Pancreas (tissue), 10 donors: Measurements from ENCODE around the gene SLC28A3. TPM values are rescaled to one million over a fixed set of nuclear protein-coding genes. Genes with fewer than 3 reads are reported as not detected.
A peak's percentile ranks its signal among the peaks of the same experiment; 100 is the strongest.
"Not testable (repeated sequence)": the region's sequence is repeated elsewhere in the genome, so short reads cannot be mapped to it uniquely, and the experiment has no call there.

Experiments
- ATAC-seq, 4 donors: fragments of 200-7000 bp; cut with Tn5 transposase; one replicate each; pipeline versions ENCODE4 v1.8.0 to v1.9.1; 2020; ENCODE audit warnings: mild to moderate bottlenecking in 4 of 4, moderate library complexity in 4 of 4
- DNase-seq, 6 donors: peaks; one replicate each; pipeline ENCODE4 v3.0.0-alpha.2; 2020
- FAIRE-seq: peaks from 2 replicates; lab custom pipeline; 2012; peaks lifted over from hg19 to GRCh38; lab: Jason Lieb, UNC
- H3K27ac ChIP-seq, 4 donors: fragments of 200-600 bp; sonication (generic); 1 replicate in 3 of 4; 2 replicates in 1 of 4; pipeline versions ENCODE4 v1.5.0 to v1.8.0; 2020
- H3K27me3 ChIP-seq, 4 donors: fragments of 200-600 bp; one replicate each; pipeline ENCODE4 v1.8.0; 2021
- H3K36me3 ChIP-seq, 3 donors: fragments of 200-600 bp; sonication (generic) in 1 of 3; one replicate each; pipeline versions ENCODE4 v1.5.0 to v1.8.0; 2020 to 2021
- H3K4me1 ChIP-seq, 3 donors: fragments of 200-600 bp; one replicate each; pipeline ENCODE4 v1.8.0; 2021
- H3K4me3 ChIP-seq, 4 donors: fragments of 200-600 bp; sonication (generic) in 2 of 4; one replicate each; pipeline versions ENCODE4 v1.5.0 to v1.8.0; 2020 to 2021
- H3K9me3 ChIP-seq, 4 donors: fragments of 200-600 bp; one replicate each; pipeline ENCODE4 v1.8.0; 2021
- CTCF ChIP-seq, 4 donors: fragments of 200-600 bp; sonication (generic) in 3 of 4; IDR thresholded peaks; one replicate each; pipeline versions ENCODE4 v1.5.0 to v1.8.0; 2021; ENCODE audit warnings: antibody characterized with exemption in 4 of 4
- WGBS, 2 donors: extraction: QIAGEN DNeasy Blood & Tissue Kit; methylation state at CpG; one replicate each; pipeline ENCODE4 v1.1.7; 2013; 5-methylcytosine and 5-hydroxymethylcytosine counted together
- intact Hi-C, 3 donors: fragments of 100-400 bp; cut with DNase I; formaldehyde crosslinking; loops; one replicate each; pipeline versions ENCODE4 v1.11.1 to v1.14.2; 2022
- polyA plus RNA-seq, 2 donors: library from polyadenylated mRNA; stranded (reverse); fragments of 200-250 nt; gene quantifications; one replicate each; pipeline ENCODE4 v1.2.3, GENCODE V29; 2013
- total RNA-seq, 6 donors: library from RNA; stranded (reverse); fragmentation: NEBNext Ultra II Directional in 4 of 6; extraction: Animal tissue kit (Norgen Biotek cat#: 25700) in 4 of 6; gene quantifications; one replicate each; pipeline versions ENCODE4 v1.2.1 to v1.2.4, GENCODE V29; 2021 to 2023
- donor health status: healthy with polysubstance abuse.
- donor health status: DM: no; HTN: no; CAD: no; lungs with moderate emphysema.
- donor health status: DM: no; HTN: no; CAD: no.
- donor health status: control.
- donor health status: control.
- donor health status: Bipolar disorder and iron deficiency.
- donor health status: DM: yes; HTN: yes; CAD: no.
- donor health status: DM: no; HTN: no; CAD: no.
- donor health status: DM: no; HTN: no; CAD: no.
- donor health status: DM: yes; HTN: yes; CAD: no.

SLC28A3 gene
- total and polyA plus RNA-seq, 8 donors, result 5.7 to 17.2 (median 7.9) TPM

DNA sequence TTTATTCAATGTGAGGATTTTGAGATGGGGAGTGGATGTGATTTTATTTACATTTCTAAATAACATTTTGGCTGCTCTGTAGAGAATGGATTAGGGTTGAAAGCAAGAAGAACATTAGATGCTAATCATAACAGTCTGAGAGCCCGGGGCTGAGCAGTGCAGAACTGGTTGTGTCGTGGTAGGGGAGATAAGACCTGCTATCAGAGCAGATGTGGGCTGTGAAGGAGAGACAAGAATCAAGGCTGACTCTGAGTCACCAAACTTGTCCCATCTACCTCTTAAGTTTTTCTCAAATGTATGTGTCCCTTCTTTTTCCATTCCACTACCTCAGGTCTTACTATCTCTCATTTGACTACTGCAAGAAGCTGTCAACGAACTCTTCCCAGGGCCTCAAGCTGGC lies 35.4 kb upstream of the SLC28A3 start:
- H3K27me3 ChIP-seq, result no peaks in the 10 kb centered on the region
- intact Hi-C loops, result no loop called here
- no peak overlapping the region for H3K4me3 ChIP-seq
- ATAC-seq (no peak), FAIRE-seq (no peak), DNase-seq (no peak)
- H3K27ac ChIP-seq, result no peak overlapping the region
- TF ChIP-seq CTCF (IDR thresholded peaks at IDR 0.05), result no peak
- no peaks in the 10 kb centered on the region for H3K9me3 ChIP-seq
- WGBS, 2 donors, result 56 to 59% methylated on average over 3 of the region's 3 CpGs
- H3K4me1 ChIP-seq, result no peaks in the 10 kb centered on the region
- H3K36me3 ChIP-seq, result no peaks in the 10 kb centered on the region

GRCh38 chr9:84374516-84374915 lies 34.0 kb upstream of the SLC28A3 start:
- Histone ChIP-seq H3K4me3 (no peak overlapping the region), H3K4me1 (no peaks in the 10 kb centered on the region), H3K36me3 (no peaks in the 10 kb centered on the region), H3K27ac (peak overlapping the region in 1 of 4 donors; percentile 25), H3K9me3 (no peaks in the 10 kb centered on the region), H3K27me3 (no peaks in the 10 kb centered on the region)
- 26 to 29% methylated on average over 2 of the region's 2 CpGs for WGBS, 2 donors
- ATAC-seq, result no peak
- no peak for FAIRE-seq
- no peak for DNase-seq
- no peak for TF ChIP-seq CTCF (IDR thresholded peaks at IDR 0.05)
- intact Hi-C loops, result no loop called here

- H3K27ac ChIP-seq, result peak overlapping the region in 1 of 4 donors; percentile 25
- intact Hi-C loops, result no loop called here
- WGBS, 2 donors, result 12% methylated on average over 4 of the region's 4 CpGs
- no peaks in the 10 kb centered on the region for H3K4me1 ChIP-seq
- H3K4me3 ChIP-seq, result no peak overlapping the region
- ATAC-seq, result peak; percentile 48 to 77 (median 64)
- FAIRE-seq, result no peak
- H3K9me3 ChIP-seq, result no peaks in the 10 kb centered on the region
- no peaks in the 10 kb centered on the region for H3K36me3 ChIP-seq
- DNase-seq, result no peak
- H3K27me3 ChIP-seq, result no peaks in the 10 kb centered on the region
- no peak for TF ChIP-seq CTCF (IDR thresholded peaks at IDR 0.05)
Measured at GRCh38 chr9:84374013-84374412, 33.5 kb upstream of the SLC28A3 start.

DNA sequence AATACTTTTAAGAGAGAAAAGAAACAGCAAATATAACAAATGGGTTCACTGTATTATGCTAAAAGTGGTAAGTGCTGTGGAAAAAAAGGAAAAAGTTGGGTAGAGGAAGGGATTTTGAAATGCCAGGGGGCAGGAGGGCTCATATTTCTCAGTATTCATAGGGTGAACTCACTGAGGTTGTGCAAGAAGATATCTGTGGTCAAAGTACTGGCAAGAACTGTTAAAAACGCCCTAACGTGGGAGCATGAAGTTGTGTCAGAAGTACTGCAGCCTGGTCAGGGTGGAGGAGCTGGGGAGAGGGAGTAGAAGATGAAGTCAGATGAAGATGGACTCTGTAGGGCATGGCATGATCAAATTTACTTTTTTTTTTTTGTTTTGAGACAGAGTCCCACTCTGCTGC lies 31.2 kb upstream of the SLC28A3 start:
- intact Hi-C loops, result no loop called here
- DNase-seq (no peak), FAIRE-seq (no peak), ATAC-seq (peak in 3 of 4 donors; percentile 38 to 81 (median 66))
- Histone ChIP-seq H3K9me3 (no peaks in the 10 kb centered on the region), H3K4me1 (no peaks in the 10 kb centered on the region), H3K27me3 (no peaks in the 10 kb centered on the region), H3K27ac (no peak overlapping the region), H3K4me3 (no peak overlapping the region), H3K36me3 (no peaks in the 10 kb centered on the region)
- 47 to 51% methylated on average over 2 of the region's 2 CpGs for WGBS, 2 donors
- TF ChIP-seq CTCF (IDR thresholded peaks at IDR 0.05), result no peak

- Histone ChIP-seq H3K4me3 (no peak overlapping the region), H3K36me3 (no peaks in the 10 kb centered on the region), H3K9me3 (no peaks in the 10 kb centered on the region), H3K27me3 (no peaks in the 10 kb centered on the region), H3K27ac (no peak overlapping the region), H3K4me1 (no peaks in the 10 kb centered on the region)
- DNase-seq (no peak), FAIRE-seq (no peak), ATAC-seq (no peak)
- TF ChIP-seq CTCF (IDR thresholded peaks at IDR 0.05), result no peak
- intact Hi-C loops, result no loop called here
- WGBS, 2 donors, result 80 to 90% methylated on average over 3 of the region's 3 CpGs
Measured at GRCh38 chr9:84368601-84369000, 28.0 kb upstream of the SLC28A3 start.

DNA sequence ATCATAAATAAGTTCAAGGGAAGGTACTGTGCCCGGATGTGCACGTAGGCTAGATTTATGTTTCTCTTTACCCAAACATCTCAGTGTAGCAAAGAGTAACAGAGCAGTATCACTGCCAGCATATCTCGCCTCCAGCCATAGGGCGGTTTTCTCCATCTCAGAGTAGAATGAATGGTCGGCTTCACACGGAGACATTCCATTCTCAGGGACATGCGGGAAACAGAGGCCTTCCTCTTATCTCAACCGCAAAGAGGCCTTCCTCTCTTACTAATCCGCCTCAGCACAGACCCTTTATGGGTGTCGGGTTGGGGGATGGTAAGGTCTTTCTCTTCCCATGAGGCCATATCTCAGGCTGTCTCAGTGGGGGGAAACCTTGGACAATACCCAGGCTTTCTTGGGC lies 27.2 kb upstream of the SLC28A3 start:
- H3K27me3 ChIP-seq, H3K4me1 ChIP-seq, H3K27ac ChIP-seq, H3K36me3 ChIP-seq, H3K9me3 ChIP-seq, DNase-seq, intact Hi-C loops, ATAC-seq, FAIRE-seq, H3K4me3 ChIP-seq: not testable (repeated sequence)
- 64 to 68% methylated on average over 10 of the region's 10 CpGs for WGBS, 2 donors
